Naive thymus-derived CD4-positive, alpha-beta T cell (primary cell): ENCODE measurements around the gene PTGES2. TPM values are rescaled to one million over a fixed set of nuclear protein-coding genes. Genes with fewer than 3 reads are reported as not detected.

ENCODE experiments used
- ATAC-seq: fragments of 150-1000 bp; cut with Tn5 transposase; 2 replicates; pipeline ENCODE4 v1.10.0; 2021; ENCODE audit warnings: mild to moderate bottlenecking, moderate library complexity
- CTCF ChIA-PET: fragments of 350-600 bp; sonication (Branson Sonifier 250); formaldehyde crosslinking; loops from one replicate; lab custom pipeline; 2021; ENCODE audit warnings: antibody characterized with exemption; lab: Charles Lee
- POLR2A ChIA-PET: fragments of 350-600 bp; sonication (Branson Sonifier 250); formaldehyde crosslinking; loops from one replicate; lab custom pipeline; 2021; ENCODE audit warnings: antibody characterized with exemption, inconsistent platforms; lab: Charles Lee
- DNase-seq, 9 donors: peaks; one replicate each; pipeline versions ENCODE4 v3.0.0 to v3.0.0-alpha.2; 2020 to 2022; ENCODE audit warnings: mixed read lengths in 1 of 9
- H3K27ac ChIP-seq: one replicate; pipeline ENCODE4 v1.7.0; 2013; ENCODE audit warnings: mild to moderate bottlenecking, low read depth, low read length, moderate library complexity
- H3K27me3 ChIP-seq, 2 donors: one replicate each; pipeline ENCODE4 v1.7.0; 2013; ENCODE audit warnings: low read length in 2 of 2, mild to moderate bottlenecking in 2 of 2, moderate library complexity in 2 of 2; ENCODE audit not compliant: control insufficient read depth in 2 of 2, insufficient read depth in 2 of 2
- H3K36me3 ChIP-seq, 3 experiments: 1 replicate in 2 of 3; 2 replicates in 1 of 3; pipeline ENCODE4 v1.7.0; 2013; ENCODE audit warnings: low read length in 3 of 3, mild to moderate bottlenecking in 3 of 3, moderate library complexity in 1 of 3; ENCODE audit not compliant: insufficient read depth in 3 of 3, control insufficient read depth in 2 of 3
- H3K4me1 ChIP-seq, 2 donors: one replicate each; pipeline ENCODE4 v1.7.0; 2013; ENCODE audit warnings: low read length in 2 of 2, mild to moderate bottlenecking in 2 of 2, moderate library complexity in 1 of 2; ENCODE audit not compliant: control insufficient read depth in 2 of 2, insufficient read depth in 2 of 2
- H3K4me3 ChIP-seq: 2 replicates; pipeline ENCODE4 v1.7.0; 2013; ENCODE audit warnings: mild to moderate bottlenecking, low read length
- H3K9me3 ChIP-seq, 3 experiments: 1 replicate in 2 of 3; 2 replicates in 1 of 3; pipeline ENCODE4 v1.7.0; 2013; ENCODE audit warnings: low read length in 3 of 3; ENCODE audit not compliant: control insufficient read depth in 2 of 3
- H3K27ac Mint-ChIP-seq, 9 donors: one replicate each; pipeline ENCODE4 v1.8.0; 2020 to 2022; ENCODE audit warnings: mixed read lengths in 9 of 9, mild to moderate bottlenecking in 8 of 9, moderate library complexity in 5 of 9, inconsistent platforms in 2 of 9
- H3K27me3 Mint-ChIP-seq, 5 donors: one replicate each; pipeline ENCODE4 v1.8.0; 2021 to 2022; ENCODE audit warnings: mixed read lengths in 5 of 5, mild to moderate bottlenecking in 1 of 5
- H3K36me3 Mint-ChIP-seq, 5 donors: one replicate each; pipeline ENCODE4 v1.8.0; 2020 to 2022; ENCODE audit warnings: mixed read lengths in 5 of 5, mild to moderate bottlenecking in 3 of 5, inconsistent platforms in 1 of 5
- H3K4me1 Mint-ChIP-seq, 7 donors: one replicate each; pipeline ENCODE4 v1.8.0; 2020 to 2022; ENCODE audit warnings: mixed read lengths in 7 of 7, mild to moderate bottlenecking in 3 of 7, inconsistent platforms in 1 of 7
- H3K4me3 Mint-ChIP-seq, 10 donors: one replicate each; pipeline ENCODE4 v1.8.0; 2020 to 2022; ENCODE audit warnings: mild to moderate bottlenecking in 10 of 10, mixed read lengths in 10 of 10, moderate library complexity in 6 of 10, inconsistent platforms in 2 of 10
- H3K9me3 Mint-ChIP-seq, 11 donors: one replicate each; pipeline ENCODE4 v1.8.0; 2020 to 2022; ENCODE audit warnings: mixed read lengths in 11 of 11, mild to moderate bottlenecking in 4 of 11, inconsistent platforms in 1 of 11, moderate library complexity in 1 of 11
- intact Hi-C, 2 donors: fragments of 100-400 bp; cut with micrococcal nuclease; formaldehyde crosslinking; loops; one replicate each; pipeline ENCODE4 v1.15.1; 2023
- polyA plus RNA-seq, 2 donors: library from polyadenylated mRNA; unstranded; fragments of 300-500 nt; fragmentation: Illumina TruSeq; gene quantifications; one replicate each; pipeline ENCODE4 v1.2.3, GENCODE V29; 2021
- total RNA-seq, 6 experiments: library from RNA in 5 of 6; stranded (reverse) in 5 of 6; gene quantifications; 1 replicate in 5 of 6; 2 replicates in 1 of 6; pipeline ENCODE4 v1.2.3 and lab custom pipeline; 2021 to 2026

PTGES2 gene
- total and polyA plus RNA-seq, 7 experiments from 2014 or later: 32.3 to 70.8 (median 60.8) TPM

- intact Hi-C loops: loop anchor here (1.0 to 5.0 kb wide), 2 partner anchors 28 to 138 kb away; partner anchors contain the start of gene NAIF1 (in 1 of the 2)
- Histone ChIP-seq H3K4me1 (peaks cover 18 to 72% of the 10 kb centered on the region in 2 donors), H3K9me3 (no peaks in the 10 kb centered on the region), H3K4me3 (no peak overlapping the region), H3K27ac (peak overlapping the region; percentile 71), H3K36me3 (peaks cover 0 to 3% (median 0%) of the 10 kb centered on the region in 3 experiments), H3K27me3 (no peaks in the 10 kb centered on the region)
- ATAC-seq (no peak), DNase-seq (no peak)
- peak overlapping the region in 4 of 10 donors; percentile 51 to 79 (median 70) for H3K4me3 Mint-ChIP-seq
- H3K27ac Mint-ChIP-seq: peak overlapping the region; percentile 86 to 99 (median 96)
- no peaks in the 10 kb centered on the region for H3K27me3 Mint-ChIP-seq
- no peaks in the 10 kb centered on the region for H3K9me3 Mint-ChIP-seq
- peaks cover 0 to 5% (median 0%) of the 10 kb centered on the region in 5 donors for H3K36me3 Mint-ChIP-seq
- CTCF ChIA-PET: interaction anchor here (0.6 kb wide), 1 partner anchor 125 kb away, joined by 3 read pairs; no protein-coding TSS in a partner anchor
- POLR2A ChIA-PET: interaction anchor here (0.7 to 1.0 kb wide), 3 partner anchors 12 to 27 kb away, joined by 3 to 5 read pairs (median 3); partner anchors contain the start of genes NAIF1 and SLC25A25
- peaks cover 49 to 85% (median 73%) of the 10 kb centered on the region in 7 donors for H3K4me1 Mint-ChIP-seq
Measured at GRCh38 chr9:128094950-128095544, 32.5 kb downstream of the PTGES2 start.

DNA sequence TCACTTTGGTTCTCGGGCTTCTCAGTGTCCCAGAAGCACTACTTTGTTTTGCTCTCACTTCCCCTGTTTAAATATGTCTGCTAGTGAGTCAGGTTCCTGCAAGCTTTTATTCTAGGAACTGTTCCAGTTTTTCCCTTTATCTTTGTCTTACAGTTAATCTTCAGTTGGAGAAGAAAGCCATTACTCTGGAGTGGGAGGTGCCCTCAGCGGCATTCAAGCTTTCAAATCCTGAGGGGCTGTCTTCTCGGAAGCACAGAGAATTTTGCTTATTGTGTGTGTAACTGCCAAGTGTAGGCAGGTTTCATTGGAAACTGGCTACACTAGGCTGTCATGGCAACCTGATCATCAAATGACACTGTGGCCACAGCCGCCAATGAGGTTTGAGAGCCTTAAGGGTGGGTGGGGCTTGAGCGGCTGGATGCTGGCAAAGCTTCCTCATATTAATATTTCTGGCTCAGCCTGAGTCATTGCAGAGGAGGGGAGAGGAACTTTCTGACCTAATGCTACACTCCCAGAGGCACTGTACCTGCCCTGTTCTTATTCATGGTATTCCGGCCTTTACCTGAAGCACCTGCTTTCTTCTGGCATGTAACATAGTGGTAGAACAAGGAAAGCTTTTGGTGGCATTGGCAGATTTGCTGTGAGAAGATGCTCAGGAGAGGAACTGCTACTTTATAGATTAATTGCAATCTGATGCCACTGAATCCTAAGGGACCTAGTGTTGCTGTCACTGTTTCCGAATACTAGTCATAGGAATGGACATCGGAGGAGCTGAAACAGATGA, 33.2 kb downstream of the PTGES2 start:
- ATAC-seq: peak; percentile 83
- H3K27ac ChIP-seq: peak overlapping the region; percentile 71
- ChIA-PET POLR2A (interaction anchor here (0.7 to 1.0 kb wide), 5 partner anchors 9 to 27 kb away, joined by 3 to 5 read pairs (median 3); partner anchors contain the start of genes NAIF1 and SLC25A25), CTCF (interaction anchor here (0.6 to 2.3 kb wide), 4 partner anchors 17 to 151 kb away, joined by 3 to 8 read pairs (median 4); no protein-coding TSS in a partner anchor)
- H3K4me1 ChIP-seq: peaks cover 18 to 72% of the 10 kb centered on the region in 2 donors
- peaks cover 0 to 3% (median 0%) of the 10 kb centered on the region in 3 experiments for H3K36me3 ChIP-seq
- Mint-ChIP-seq H3K4me1 (peaks cover 50 to 85% (median 72%) of the 10 kb centered on the region in 7 donors), H3K9me3 (no peaks in the 10 kb centered on the region), H3K27ac (peak overlapping the region; percentile 86 to 99 (median 96)), H3K36me3 (peaks cover 0 to 5% (median 0%) of the 10 kb centered on the region in 5 donors), H3K27me3 (no peaks in the 10 kb centered on the region), H3K4me3 (peak overlapping the region; percentile 39 to 83 (median 72))
- no peaks in the 10 kb centered on the region for H3K27me3 ChIP-seq
- intact Hi-C loops: loop anchor here (1.0 to 5.0 kb wide), 2 partner anchors 27 to 137 kb away; partner anchors contain the start of gene NAIF1 (in 1 of the 2)
- peak; percentile 38 to 85 (median 71) for DNase-seq
- no peaks in the 10 kb centered on the region for H3K9me3 ChIP-seq
- no peak overlapping the region for H3K4me3 ChIP-seq

- Mint-ChIP-seq H3K4me3 (peak overlapping the region; percentile 21 to 83 (median 70)), H3K36me3 (peaks cover 0 to 5% (median 0%) of the 10 kb centered on the region in 5 donors), H3K27ac (peak overlapping the region; percentile 79 to 99 (median 94)), H3K9me3 (no peaks in the 10 kb centered on the region), H3K27me3 (no peaks in the 10 kb centered on the region), H3K4me1 (peaks cover 47 to 83% (median 68%) of the 10 kb centered on the region in 7 donors)
- Histone ChIP-seq H3K27ac (peak overlapping the region; percentile 71), H3K36me3 (peaks cover 0 to 3% (median 0%) of the 10 kb centered on the region in 3 experiments), H3K4me3 (peak overlapping the region; percentile 4), H3K9me3 (no peaks in the 10 kb centered on the region), H3K4me1 (peaks cover 28 to 72% of the 10 kb centered on the region in 2 donors), H3K27me3 (no peaks in the 10 kb centered on the region)
- intact Hi-C loops: loop anchor here in 1 of 2 donors (1.0 to 5.0 kb wide), 3 partner anchors 10 to 136 kb away; no protein-coding TSS in a partner anchor
- CTCF ChIA-PET: interaction anchor here (0.5 to 2.3 kb wide), 12 partner anchors 10 to 348 kb away, joined by 3 to 10 read pairs (median 4); no protein-coding TSS in a partner anchor
- peak; percentile 74 for ATAC-seq
- DNase-seq: peak in 7 of 9 donors; percentile 61 to 78 (median 70)
- POLR2A ChIA-PET: interaction anchor here (0.6 to 4.2 kb wide), 7 partner anchors 12 to 375 kb away, joined by 3 to 28 read pairs (median 5); partner anchors contain the start of genes NAIF1 and SLC25A25
Measured at GRCh38 chr9:128093011-128093410, 34.5 kb downstream of the PTGES2 start.

DNA sequence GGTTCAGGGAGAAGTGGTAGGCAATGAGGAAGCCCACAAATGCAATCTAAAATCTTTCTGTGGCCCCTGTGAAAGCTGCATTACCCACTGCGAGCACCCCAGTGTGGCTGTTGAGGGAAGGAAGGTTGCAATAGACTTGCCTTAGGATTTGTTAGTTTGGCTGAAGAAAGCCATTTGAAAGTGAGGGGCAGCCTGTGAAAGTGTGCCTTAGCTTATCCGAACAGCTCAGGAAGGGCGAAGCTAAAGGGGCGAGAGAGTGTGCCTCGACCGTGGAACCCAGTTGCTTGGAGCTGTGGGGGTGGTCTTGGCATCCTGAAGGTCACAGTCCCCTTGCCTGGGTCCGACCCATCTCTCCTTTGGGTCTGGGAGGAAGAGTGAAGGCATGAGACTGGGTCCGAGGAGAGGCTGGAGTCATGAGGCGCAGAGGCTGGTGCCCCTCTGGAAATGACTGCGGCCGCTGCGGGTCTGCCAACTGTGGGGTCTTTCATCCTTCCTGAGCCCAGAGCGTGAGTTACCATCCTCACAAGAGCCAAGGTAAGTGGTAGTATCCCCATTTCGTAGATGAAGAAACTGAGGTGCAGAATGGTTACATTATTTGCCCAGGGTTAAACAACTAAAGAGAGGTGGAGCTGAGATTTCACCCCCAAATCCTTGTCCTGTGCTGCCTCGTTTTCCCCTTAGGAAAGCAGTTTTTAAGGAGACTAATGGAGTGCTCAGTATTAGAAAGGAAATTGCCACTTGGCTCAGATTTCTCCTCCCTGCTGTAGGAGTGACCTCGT, 35.1 kb downstream of the PTGES2 start:
- no peaks in the 10 kb centered on the region for H3K9me3 Mint-ChIP-seq
- CTCF ChIA-PET: interaction anchor here (0.5 to 2.3 kb wide), 16 partner anchors 8 to 349 kb away, joined by 3 to 10 read pairs (median 4); no protein-coding TSS in a partner anchor

DNA sequence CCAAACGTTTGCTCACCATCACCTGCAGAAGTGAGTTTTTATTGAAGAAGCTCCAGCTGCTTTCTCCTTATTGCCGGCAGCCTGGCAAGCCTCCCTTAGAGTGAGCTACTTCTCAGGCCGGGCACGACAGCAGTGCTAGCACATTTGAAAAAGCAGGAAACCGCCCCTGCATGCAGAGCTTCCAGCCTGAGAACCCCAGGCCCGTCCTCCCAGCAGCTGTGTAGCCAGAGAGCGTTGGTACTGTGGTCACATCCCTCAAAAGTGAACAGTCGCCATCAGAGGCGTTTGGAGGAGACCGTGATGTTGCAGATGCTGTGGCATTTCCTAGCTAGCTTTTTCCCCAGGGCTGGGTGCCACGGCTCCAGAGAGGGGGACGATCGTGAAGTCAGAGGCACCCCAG, 36.0 kb downstream of the PTGES2 start:
- no peaks in the 10 kb centered on the region for H3K9me3 Mint-ChIP-seq
- H3K27me3 Mint-ChIP-seq: no peaks in the 10 kb centered on the region
- ChIA-PET CTCF (interaction anchor here (0.7 to 2.3 kb wide), 10 partner anchors 8 to 149 kb away, joined by 3 to 10 read pairs (median 4); no protein-coding TSS in a partner anchor), POLR2A (interaction anchor here (0.6 to 4.2 kb wide), 7 partner anchors 13 to 463 kb away, joined by 3 to 28 read pairs (median 5); partner anchors contain the start of genes NAIF1 and SLC25A25)
- Histone ChIP-seq H3K36me3 (no peaks in the 10 kb centered on the region), H3K9me3 (no peaks in the 10 kb centered on the region), H3K27me3 (no peaks in the 10 kb centered on the region), H3K4me3 (peak overlapping the region; percentile 24), H3K4me1 (peaks cover 22 to 71% of the 10 kb centered on the region in 2 donors), H3K27ac (peak overlapping the region; percentile 71)
- no peak for DNase-seq
- no peak for ATAC-seq
- intact Hi-C loops: loop anchor here in 1 of 2 donors (5.0 kb wide), 1 partner anchor 134 kb away; no protein-coding TSS in a partner anchor
- H3K4me1 Mint-ChIP-seq: peaks cover 53 to 82% (median 66%) of the 10 kb centered on the region in 7 donors
- peak overlapping the region; percentile 65 to 83 (median 77) for H3K4me3 Mint-ChIP-seq
- H3K27ac Mint-ChIP-seq: peak overlapping the region; percentile 79 to 99 (median 94)
- H3K36me3 Mint-ChIP-seq: peaks cover 4 to 7% (median 6%) of the 10 kb centered on the region in 5 donors

More for the DNA sequence above, 35.1 kb downstream of the PTGES2 start:
- Histone ChIP-seq H3K36me3 (peaks cover 0 to 3% (median 0%) of the 10 kb centered on the region in 3 experiments), H3K27me3 (no peaks in the 10 kb centered on the region), H3K4me3 (peak overlapping the region; percentile 24), H3K9me3 (no peaks in the 10 kb centered on the region), H3K4me1 (peaks cover 23 to 71% of the 10 kb centered on the region in 2 donors), H3K27ac (peak overlapping the region; percentile 71)
- Mint-ChIP-seq H3K4me1 (peaks cover 51 to 85% (median 71%) of the 10 kb centered on the region in 7 donors), H3K4me3 (peak overlapping the region; percentile 44 to 83 (median 75)), H3K36me3 (peaks cover 2 to 5% (median 4%) of the 10 kb centered on the region in 5 donors), H3K27me3 (no peaks in the 10 kb centered on the region), H3K27ac (peak overlapping the region; percentile 79 to 99 (median 94))
- DNase-seq (no peak), ATAC-seq (no peak)
- intact Hi-C loops: loop anchor here in 1 of 2 donors (2.0 to 5.0 kb wide), 2 partner anchors 24 to 135 kb away; no protein-coding TSS in a partner anchor
- POLR2A ChIA-PET: interaction anchor here (0.6 to 4.2 kb wide), 7 partner anchors 12 to 374 kb away, joined by 3 to 28 read pairs (median 5); partner anchors contain the start of genes NAIF1 and SLC25A25
